Dermis blood vessel endothelial cell (primary cell): Measurements from ENCODE around the gene CERCAM. TPM values are rescaled to one million over a fixed set of nuclear protein-coding genes. Genes with fewer than 3 reads are reported as not detected.

Experiments used
- DNase-seq: peaks from one replicate; pipeline ENCODE4 v3.0.0; 2010
- total RNA-seq: library from RNA; depleted of rRNA; stranded (reverse); fragments of >200 nt; gene quantifications from 2 replicates; pipeline ENCODE4 v1.2.3, GENCODE V29; 2014

CERCAM gene
- total RNA-seq, 1 donor from 2014 or later = 25.4 TPM

GRCh38 chr9:128457207-128457606 is 36.5 kb downstream of the CERCAM start:
- no peak for DNase-seq

- DNase-seq = no peak
Observed at GRCh38 chr9:128459011-128459410, 38.4 kb downstream of the CERCAM start.

- DNase-seq = no peak
Observed at GRCh38 chr9:128469070-128469469, 48.4 kb downstream of the CERCAM start.

- no peak for DNase-seq
Observed at GRCh38 chr9:128470560-128470959, 49.9 kb downstream of the CERCAM start.

- DNase-seq = no peak
Observed at GRCh38 chr9:128473104-128473503, 52.4 kb downstream of the CERCAM start.

- no peak for DNase-seq
Observed at GRCh38 chr9:128475867-128476266, 55.2 kb downstream of the CERCAM start.

- no peak for DNase-seq
Observed at GRCh38 chr9:128479262-128479661, 58.6 kb downstream of the CERCAM start.

- DNase-seq = no peak
Observed at GRCh38 chr9:128481561-128481960, 60.9 kb downstream of the CERCAM start.

- no peak for DNase-seq
Observed at GRCh38 chr9:128482186-128482585, 61.5 kb downstream of the CERCAM start.

GRCh38 chr9:128484686-128485413 is 64.2 kb downstream of the CERCAM start:
- no peak for DNase-seq

- DNase-seq = no peak
Observed at GRCh38 chr9:128485414-128485855, 64.8 kb downstream of the CERCAM start.

- DNase-seq = no peak
Observed at GRCh38 chr9:128486201-128486600, 65.5 kb downstream of the CERCAM start.

Other genes starting within 250 kb of the CERCAM start
- gene CIZ1, start 229.3 kb upstream of the CERCAM start, total RNA-seq = 16.7 and 37.9 TPM in 2 replicates
- gene DNM1, start 217.5 kb upstream of the CERCAM start, total RNA-seq = 0.17 and 0.33 TPM in 2 replicates
- 68.6 and 76.2 TPM in 2 replicates for gene GOLGA2, start 144.8 kb upstream of the CERCAM start, total RNA-seq
- 26.9 and 29.1 TPM in 2 replicates for gene SWI5, start 144.6 kb upstream of the CERCAM start, total RNA-seq
- 16.2 and 24.9 TPM in 2 replicates for gene TRUB2, start 98.4 kb upstream of the CERCAM start, total RNA-seq
- gene COQ4, start 98.0 kb upstream of the CERCAM start, total RNA-seq = 29.2 and 35.6 TPM in 2 replicates
- 34.5 and 38.8 TPM in 2 replicates for gene SLC27A4, start 80.3 kb upstream of the CERCAM start, total RNA-seq
- gene URM1, start 49.5 kb upstream of the CERCAM start, total RNA-seq = 64.8 and 97.7 TPM in 2 replicates
- 44.2 and 55.7 TPM in 2 replicates for gene ODF2, start 35.1 kb downstream of the CERCAM start, total RNA-seq
- 19.4 and 34.2 TPM in 2 replicates for gene GLE1, start 83.9 kb downstream of the CERCAM start, total RNA-seq
- 505 and 734 TPM in 2 replicates for gene SPTAN1, start 131.7 kb downstream of the CERCAM start, total RNA-seq
- 49.7 and 95.8 TPM in 2 replicates for gene DYNC2I2, start 236.0 kb downstream of the CERCAM start, total RNA-seq